ENCODE results near the gene DRAM2. TPM values are rescaled to one million over a fixed set of nuclear protein-coding genes. Genes with fewer than 3 reads are reported as not detected.

Gene DRAM2
- total and polyA plus RNA-seq, 10 donors = 64.0 to 188 (median 97.8) TPM

DNA sequence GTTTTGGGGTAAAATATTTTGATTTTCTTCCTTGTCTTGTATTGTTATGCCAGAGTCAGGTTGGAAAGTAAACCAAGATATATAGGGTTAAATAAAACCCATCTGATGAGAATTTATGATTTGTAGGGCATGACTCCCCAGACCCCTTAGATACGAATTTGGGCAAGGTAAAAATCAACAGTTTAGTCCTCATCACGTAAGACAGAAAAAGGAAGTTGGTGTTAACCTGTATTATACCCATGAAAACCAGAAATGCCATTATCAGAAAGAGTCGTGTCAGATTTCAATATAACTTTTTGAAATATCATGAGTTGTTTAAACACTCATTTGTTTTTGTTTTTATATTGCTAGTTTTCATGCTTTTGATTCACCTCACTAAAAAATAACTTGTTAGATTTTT, 11.9 kb upstream of the DRAM2 start:
- H3K4me3 ChIP-seq = no peak overlapping the region
- WGBS, 5 donors = 13 to 25% (median 21%) methylated on average over 3 of the region's 3 CpGs
- peaks cover 18 to 98% (median 81%) of the 10 kb centered on the region in 6 donors for H3K4me1 ChIP-seq
- intact Hi-C loops (cut with DNase I; ENCODE audit: low total_unique reads) = no loop called here
- peaks cover 0 to 93% (median 38%) of the 10 kb centered on the region in 6 donors for H3K36me3 ChIP-seq
- H3K27me3 ChIP-seq (replicated peaks in 1 of 7) = no peaks in the 10 kb centered on the region
- DNase-seq = no peak
- peak overlapping the region in 4 of 8 donors; percentile 35 to 66 (median 46) for H3K27ac ChIP-seq
- TF ChIP-seq CTCF (IDR thresholded peaks at IDR 0.05 in 8 of 11, conservative IDR thresholded peaks at IDR 0.05 in 3 of 11) = no peak
- TF ChIP-seq POLR2A (IDR thresholded peaks at IDR 0.05) = no peak
- no peak for TF ChIP-seq POLR2AphosphoS5 (IDR thresholded peaks at IDR 0.05)
- no peaks in the 10 kb centered on the region for H3K9me3 ChIP-seq

DNA sequence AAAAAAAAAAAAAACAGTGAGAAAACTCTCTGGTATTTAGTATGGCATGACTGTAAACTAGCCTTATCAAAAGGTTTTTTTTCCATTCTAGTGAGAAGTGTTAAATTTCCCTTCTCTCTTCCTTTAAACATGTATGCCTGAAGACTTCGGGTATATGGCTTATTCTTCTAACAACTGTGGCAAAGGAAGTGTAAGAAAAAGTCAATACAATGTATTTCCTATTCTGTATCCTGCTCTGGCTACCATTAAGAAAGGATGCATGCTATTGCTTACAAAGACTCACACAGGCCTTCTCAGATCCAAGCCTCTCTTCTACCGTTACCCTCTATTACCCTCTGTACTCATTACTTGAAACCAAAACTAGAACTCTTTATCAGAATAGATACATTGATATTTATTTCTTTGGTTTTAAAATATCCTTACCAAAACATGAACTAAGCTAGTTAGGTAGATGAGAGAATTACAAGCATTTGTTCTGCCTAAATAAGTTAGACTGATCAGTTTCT, 8.5 kb upstream of the DRAM2 start:
- 45 to 70% (median 63%) methylated on average over 2 of the region's 2 CpGs for WGBS, 5 donors
- intact Hi-C loops (cut with DNase I; ENCODE audit: low total_unique reads) = loop anchor here (10.0 kb wide), 1 partner anchor 46 kb away; no protein-coding TSS in a partner anchor
- no peaks in the 10 kb centered on the region for H3K9me3 ChIP-seq
- H3K27ac ChIP-seq = peak overlapping the region in 6 of 8 donors; percentile 35 to 68 (median 54)
- no peaks in the 10 kb centered on the region for H3K27me3 ChIP-seq (replicated peaks in 1 of 7)
- DNase-seq = no peak
- peaks cover 0 to 78% (median 36%) of the 10 kb centered on the region in 6 donors for H3K36me3 ChIP-seq
- TF ChIP-seq POLR2A (IDR thresholded peaks at IDR 0.05) (no peak), POLR2AphosphoS5 (IDR thresholded peaks at IDR 0.05) (no peak), CTCF (IDR thresholded peaks at IDR 0.05 in 8 of 11, conservative IDR thresholded peaks at IDR 0.05 in 3 of 11) (no peak)
- H3K4me1 ChIP-seq = peaks cover 24 to 100% (median 95%) of the 10 kb centered on the region in 6 donors
- H3K4me3 ChIP-seq = peak overlapping the region in 1 of 8 donors; percentile 12

DNA sequence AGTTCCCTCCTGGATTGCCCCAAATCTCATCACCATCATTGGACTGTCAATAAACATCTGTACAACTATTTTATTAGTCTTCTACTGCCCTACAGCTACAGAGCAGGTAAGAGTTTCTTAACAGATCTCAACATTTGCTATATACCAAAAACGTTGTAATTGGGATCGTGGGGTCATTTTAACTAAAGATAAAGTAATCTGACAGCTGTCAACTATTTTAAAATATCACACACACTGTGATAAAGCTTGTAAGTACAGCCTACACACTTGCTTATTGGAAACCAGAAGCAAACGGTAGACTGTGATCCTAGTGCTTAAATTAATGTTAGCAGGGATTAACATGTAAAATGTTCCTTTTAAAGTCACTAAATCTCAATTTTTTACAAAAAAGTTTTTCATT, 8.1 kb upstream of the DRAM2 start:
- no peak for TF ChIP-seq CTCF (IDR thresholded peaks at IDR 0.05 in 8 of 11, conservative IDR thresholded peaks at IDR 0.05 in 3 of 11)
- TF ChIP-seq POLR2A (IDR thresholded peaks at IDR 0.05) = no peak
- TF ChIP-seq POLR2AphosphoS5 (IDR thresholded peaks at IDR 0.05) = no peak
- no peak for DNase-seq
- WGBS, 5 donors = 60 to 78% (median 67%) methylated on average over 3 of the region's 3 CpGs
- intact Hi-C loops (cut with DNase I; ENCODE audit: low total_unique reads) = loop anchor here (10.0 kb wide), 1 partner anchor 47 kb away; no protein-coding TSS in a partner anchor
- peaks cover 24 to 100% (median 95%) of the 10 kb centered on the region in 6 donors for H3K4me1 ChIP-seq
- H3K27ac ChIP-seq = peak overlapping the region in 5 of 8 donors; percentile 10 to 68 (median 54)
- peak overlapping the region in 1 of 8 donors; percentile 12 for H3K4me3 ChIP-seq
- H3K9me3 ChIP-seq = no peaks in the 10 kb centered on the region
- H3K27me3 ChIP-seq (replicated peaks in 1 of 7) = no peaks in the 10 kb centered on the region
- H3K36me3 ChIP-seq = peaks cover 0 to 73% (median 31%) of the 10 kb centered on the region in 6 donors

- no peak for DNase-seq
- peaks cover 0 to 55% (median 29%) of the 10 kb centered on the region in 6 donors for H3K36me3 ChIP-seq
- H3K9me3 ChIP-seq = no peaks in the 10 kb centered on the region
- no peak overlapping the region for H3K4me3 ChIP-seq
- intact Hi-C loops (cut with DNase I; ENCODE audit: low total_unique reads) = loop anchor here (10.0 kb wide), 1 partner anchor 49 kb away; no protein-coding TSS in a partner anchor
- peak overlapping the region in 3 of 8 donors; percentile 3 to 28 (median 11) for H3K27ac ChIP-seq
- H3K4me1 ChIP-seq = peaks cover 32 to 100% (median 95%) of the 10 kb centered on the region in 6 donors
- TF ChIP-seq POLR2AphosphoS5 (IDR thresholded peaks at IDR 0.05) (no peak), CTCF (IDR thresholded peaks at IDR 0.05 in 8 of 11, conservative IDR thresholded peaks at IDR 0.05 in 3 of 11) (no peak)
- no peaks in the 10 kb centered on the region for H3K27me3 ChIP-seq (replicated peaks in 1 of 7)
These were observed 6.3 kb upstream of the DRAM2 start for GRCh38 chr1:111145963-111146768.

Data from spleen (tissue), 11 donors.